HFFc6 (cell line): ENCODE results near the gene CERS4. TPM values are rescaled to one million over a fixed set of nuclear protein-coding genes. Genes with fewer than 3 reads are reported as not detected.

Source experiments
- DNase-seq: peaks from one replicate; pipeline ENCODE4 v3.0.0-alpha.2; 2018
- H3K27ac Mint-ChIP-seq: 2 replicates; pipeline ENCODE4 v1.8.0; 2020; ENCODE audit warnings: mild to moderate bottlenecking, mixed read lengths
- H3K27me3 Mint-ChIP-seq: 2 replicates; pipeline ENCODE4 v1.8.0; 2021; ENCODE audit warnings: mild to moderate bottlenecking, moderate library complexity, mixed read lengths; ENCODE audit not compliant: insufficient read depth
- H3K36me3 Mint-ChIP-seq: 2 replicates; pipeline ENCODE4 v1.8.0; 2021; ENCODE audit warnings: low read depth, mixed read lengths
- H3K4me1 Mint-ChIP-seq: 2 replicates; pipeline ENCODE4 v1.8.0; 2020; ENCODE audit warnings: low read depth, mixed read lengths
- H3K4me3 Mint-ChIP-seq: 2 replicates; pipeline ENCODE4 v1.8.0; 2020; ENCODE audit warnings: mild to moderate bottlenecking, moderate library complexity, mixed read lengths
- H3K9me3 Mint-ChIP-seq: 2 replicates; pipeline ENCODE4 v1.8.0; 2020; ENCODE audit warnings: mild to moderate bottlenecking, mixed read lengths
- long read RNA-seq: library from polyadenylated mRNA; unstranded; transcript quantifications from one replicate; pipeline ENCODE4 v2.0.0, GENCODE V29; 2019
- total RNA-seq, 6 experiments: library from RNA; stranded (reverse); fragmentation: NEBNext Ultra II Directional; extraction: Animal tissue kit (Norgen Biotek cat#: 25700); gene quantifications; 2 replicates in 1 of 6; 3 replicates in 5 of 6; pipeline ENCODE4 v1.2.3, GENCODE V29; 2021
- TF ChIP-seq, protein P1 (sequence below): fragments of 200-600 bp; sonication (generic); IDR thresholded peaks from 2 replicates; pipeline ENCODE4 v1.5.0; 2021; ENCODE audit warnings: antibody characterized with exemption, mild to moderate bottlenecking

Gene CERS4, protein sequence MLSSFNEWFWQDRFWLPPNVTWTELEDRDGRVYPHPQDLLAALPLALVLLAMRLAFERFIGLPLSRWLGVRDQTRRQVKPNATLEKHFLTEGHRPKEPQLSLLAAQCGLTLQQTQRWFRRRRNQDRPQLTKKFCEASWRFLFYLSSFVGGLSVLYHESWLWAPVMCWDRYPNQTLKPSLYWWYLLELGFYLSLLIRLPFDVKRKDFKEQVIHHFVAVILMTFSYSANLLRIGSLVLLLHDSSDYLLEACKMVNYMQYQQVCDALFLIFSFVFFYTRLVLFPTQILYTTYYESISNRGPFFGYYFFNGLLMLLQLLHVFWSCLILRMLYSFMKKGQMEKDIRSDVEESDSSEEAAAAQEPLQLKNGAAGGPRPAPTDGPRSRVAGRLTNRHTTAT
- total RNA-seq = not detected
- long read RNA-seq = 0 reads

DNA sequence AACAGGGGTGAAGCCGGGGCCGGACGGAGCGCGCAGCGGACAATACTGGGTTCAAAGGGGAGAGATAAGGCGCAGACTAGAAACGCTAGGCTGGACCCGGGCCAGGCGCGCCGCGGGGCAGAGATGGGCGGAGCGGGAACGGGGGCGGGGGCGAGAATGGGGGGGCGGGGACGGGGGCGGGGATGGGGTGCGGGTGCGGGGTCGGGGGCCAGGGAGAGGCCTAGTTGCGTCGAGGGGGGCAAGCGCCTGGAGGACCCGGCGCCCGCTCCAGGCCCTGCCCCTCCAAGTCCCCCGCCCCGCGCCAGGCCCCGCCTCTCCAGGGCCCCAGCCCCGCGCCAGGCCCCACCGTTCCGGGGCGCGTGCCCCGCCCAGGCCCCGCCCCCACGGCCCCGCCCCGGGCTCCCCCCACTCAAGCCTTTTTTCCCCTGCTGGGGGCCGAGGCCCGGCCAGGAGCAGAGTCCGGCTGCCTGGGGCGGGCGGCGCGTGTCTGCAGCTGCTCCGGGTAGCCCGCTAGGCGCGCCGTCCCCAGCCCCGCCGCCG lies at the start of gene CERS4:
CERS4 (plus strand) TSS at position 449 of the 540 bp plus-strand sequence. CDS start 41,707 bp downstream, outside the sequence.
- H3K27me3 Mint-ChIP-seq = peaks cover 22% of the 10 kb centered on the region
- H3K9me3 Mint-ChIP-seq = no peaks in the 10 kb centered on the region
- H3K4me1 Mint-ChIP-seq = no peaks in the 10 kb centered on the region
- DNase-seq = no peak
- no peak within 1 kb of the TSS for H3K4me3 Mint-ChIP-seq
- TF ChIP-seq, protein P1, sequence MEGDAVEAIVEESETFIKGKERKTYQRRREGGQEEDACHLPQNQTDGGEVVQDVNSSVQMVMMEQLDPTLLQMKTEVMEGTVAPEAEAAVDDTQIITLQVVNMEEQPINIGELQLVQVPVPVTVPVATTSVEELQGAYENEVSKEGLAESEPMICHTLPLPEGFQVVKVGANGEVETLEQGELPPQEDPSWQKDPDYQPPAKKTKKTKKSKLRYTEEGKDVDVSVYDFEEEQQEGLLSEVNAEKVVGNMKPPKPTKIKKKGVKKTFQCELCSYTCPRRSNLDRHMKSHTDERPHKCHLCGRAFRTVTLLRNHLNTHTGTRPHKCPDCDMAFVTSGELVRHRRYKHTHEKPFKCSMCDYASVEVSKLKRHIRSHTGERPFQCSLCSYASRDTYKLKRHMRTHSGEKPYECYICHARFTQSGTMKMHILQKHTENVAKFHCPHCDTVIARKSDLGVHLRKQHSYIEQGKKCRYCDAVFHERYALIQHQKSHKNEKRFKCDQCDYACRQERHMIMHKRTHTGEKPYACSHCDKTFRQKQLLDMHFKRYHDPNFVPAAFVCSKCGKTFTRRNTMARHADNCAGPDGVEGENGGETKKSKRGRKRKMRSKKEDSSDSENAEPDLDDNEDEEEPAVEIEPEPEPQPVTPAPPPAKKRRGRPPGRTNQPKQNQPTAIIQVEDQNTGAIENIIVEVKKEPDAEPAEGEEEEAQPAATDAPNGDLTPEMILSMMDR = no peak
- no peaks in the 10 kb centered on the region for H3K36me3 Mint-ChIP-seq
- no peak within 1 kb of the TSS for H3K27ac Mint-ChIP-seq

DNA sequence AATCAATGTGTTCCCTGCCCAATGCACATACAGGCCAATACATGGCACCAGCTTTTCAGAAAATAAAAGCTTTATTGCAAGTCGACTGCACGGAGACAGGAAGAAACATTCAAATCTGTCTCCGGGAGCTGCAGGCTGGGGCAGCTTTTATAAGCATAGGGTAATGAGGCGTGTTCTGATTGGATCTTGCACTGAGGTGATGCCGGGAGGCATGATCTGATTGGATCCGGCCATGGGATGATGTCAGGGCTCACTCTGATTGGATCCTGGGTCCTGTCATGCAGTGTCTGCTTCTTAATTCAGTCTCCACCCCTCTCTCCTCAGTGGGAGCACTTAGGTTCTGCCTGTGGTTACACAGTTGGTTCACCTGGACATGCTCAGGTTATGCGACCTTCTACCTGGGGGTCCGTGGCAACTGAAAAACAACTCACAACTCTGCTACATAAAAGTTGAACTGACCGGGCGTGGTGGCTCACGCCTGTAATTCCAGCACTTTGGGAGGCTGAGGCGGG lies 48.0 kb upstream of the CERS4 start:
- H3K4me1 Mint-ChIP-seq = peaks cover 9% of the 10 kb centered on the region
- TF ChIP-seq, protein P1 = no peak
- no peak for DNase-seq
- peaks cover 18% of the 10 kb centered on the region for H3K27me3 Mint-ChIP-seq
- no peak overlapping the region for H3K27ac Mint-ChIP-seq
- H3K36me3 Mint-ChIP-seq = no peaks in the 10 kb centered on the region
- H3K9me3 Mint-ChIP-seq = no peaks in the 10 kb centered on the region
- no peak overlapping the region; the same call in 1 of the 2 replicates for H3K4me3 Mint-ChIP-seq

DNA sequence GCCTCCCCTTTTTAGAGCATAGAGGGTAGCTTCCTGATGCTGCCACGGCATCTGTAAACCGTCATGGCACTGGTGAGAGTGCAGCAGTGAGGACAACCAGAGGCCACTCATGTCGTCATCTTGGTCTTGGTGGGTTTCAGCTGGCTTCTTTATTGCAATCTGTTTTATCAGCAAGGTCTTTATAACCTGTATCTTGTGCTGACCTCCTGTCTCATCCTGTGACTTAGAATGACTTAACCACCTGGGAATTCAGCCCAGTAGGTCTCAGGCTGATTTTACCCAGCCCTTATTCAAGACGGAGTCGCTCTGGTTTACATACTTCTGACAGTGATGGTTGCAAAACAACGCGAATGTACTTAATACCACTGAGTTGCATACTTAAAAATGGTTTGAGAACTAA lies 45.4 kb upstream of the CERS4 start:
- TF ChIP-seq, protein P1 = no peak
- no peak for DNase-seq
- H3K27ac Mint-ChIP-seq = no peak overlapping the region
- H3K9me3 Mint-ChIP-seq = no peaks in the 10 kb centered on the region
- H3K4me3 Mint-ChIP-seq = no peak overlapping the region
- peaks cover 20% of the 10 kb centered on the region for H3K27me3 Mint-ChIP-seq
- H3K36me3 Mint-ChIP-seq = no peaks in the 10 kb centered on the region
- peaks cover 9% of the 10 kb centered on the region for H3K4me1 Mint-ChIP-seq

DNA sequence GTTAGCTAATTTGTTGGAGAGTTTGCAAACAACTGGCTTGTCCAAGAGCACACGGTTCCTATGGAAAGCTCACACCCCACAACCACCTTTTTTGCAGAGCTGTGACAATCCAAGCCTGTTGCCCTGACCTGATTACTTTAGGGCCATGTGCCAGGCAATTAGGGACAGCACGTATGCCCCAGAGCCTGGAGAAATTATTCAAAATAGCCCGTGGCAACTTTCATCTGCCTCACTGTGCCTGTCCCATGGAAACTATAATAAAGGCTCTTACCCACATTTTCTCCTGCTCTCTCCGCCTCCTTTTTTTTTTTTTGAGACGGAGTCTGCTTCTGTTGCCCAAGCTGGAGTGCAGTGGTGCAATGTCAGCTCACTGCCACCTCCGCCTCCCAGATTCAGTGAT lies 41.2 kb upstream of the CERS4 start:
- no peak for DNase-seq
- Mint-ChIP-seq H3K27ac (no peak overlapping the region), H3K4me3 (no peak overlapping the region), H3K36me3 (no peaks in the 10 kb centered on the region), H3K9me3 (no peaks in the 10 kb centered on the region), H3K4me1 (peaks cover 9% of the 10 kb centered on the region), H3K27me3 (peaks cover 19% of the 10 kb centered on the region)
- TF ChIP-seq, protein P1 = no peak

DNA sequence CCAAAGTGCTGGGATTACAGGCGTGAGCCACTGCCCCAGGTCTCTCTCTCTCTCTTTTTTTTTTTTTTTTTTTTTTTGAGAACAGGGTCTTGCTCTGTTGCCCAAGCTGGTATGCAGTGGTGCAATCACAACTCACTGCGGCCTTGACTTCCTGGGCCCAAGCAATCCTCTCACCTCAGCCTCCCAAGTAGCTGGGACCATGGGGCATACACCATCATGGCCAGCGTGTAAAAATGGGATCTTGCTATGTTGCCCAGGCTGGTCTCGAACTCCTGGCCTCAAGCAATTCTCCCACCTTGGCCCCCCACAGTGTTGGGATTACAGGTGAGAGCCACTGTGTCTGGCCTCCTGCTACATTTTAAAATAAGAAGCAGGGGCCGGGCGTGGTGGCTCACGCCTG lies 40.6 kb upstream of the CERS4 start:
- Mint-ChIP-seq H3K27me3 (peaks cover 19% of the 10 kb centered on the region), H3K4me3 (no peak overlapping the region), H3K36me3 (no peaks in the 10 kb centered on the region), H3K4me1 (peaks cover 5% of the 10 kb centered on the region), H3K9me3 (no peaks in the 10 kb centered on the region), H3K27ac (no peak overlapping the region)
- TF ChIP-seq, protein P1 = no peak
- no peak for DNase-seq
